ENCODE measurements around the gene BMPR1A. TPM values are rescaled to one million over a fixed set of nuclear protein-coding genes. Genes with fewer than 3 reads are reported as not detected.
"Not testable (repeated sequence)": the region's sequence is repeated elsewhere in the genome, so short reads cannot be mapped to it uniquely, and the experiment has no call there.

Gene BMPR1A
- total RNA-seq, 1 donor from 2014 or later: 0.20 TPM

GRCh38 chr10:86848747-86849146, 92.3 kb downstream of the BMPR1A start:
- no peak for DNase-seq (ENCODE audit: low read depth in 2 of 2)

DNA sequence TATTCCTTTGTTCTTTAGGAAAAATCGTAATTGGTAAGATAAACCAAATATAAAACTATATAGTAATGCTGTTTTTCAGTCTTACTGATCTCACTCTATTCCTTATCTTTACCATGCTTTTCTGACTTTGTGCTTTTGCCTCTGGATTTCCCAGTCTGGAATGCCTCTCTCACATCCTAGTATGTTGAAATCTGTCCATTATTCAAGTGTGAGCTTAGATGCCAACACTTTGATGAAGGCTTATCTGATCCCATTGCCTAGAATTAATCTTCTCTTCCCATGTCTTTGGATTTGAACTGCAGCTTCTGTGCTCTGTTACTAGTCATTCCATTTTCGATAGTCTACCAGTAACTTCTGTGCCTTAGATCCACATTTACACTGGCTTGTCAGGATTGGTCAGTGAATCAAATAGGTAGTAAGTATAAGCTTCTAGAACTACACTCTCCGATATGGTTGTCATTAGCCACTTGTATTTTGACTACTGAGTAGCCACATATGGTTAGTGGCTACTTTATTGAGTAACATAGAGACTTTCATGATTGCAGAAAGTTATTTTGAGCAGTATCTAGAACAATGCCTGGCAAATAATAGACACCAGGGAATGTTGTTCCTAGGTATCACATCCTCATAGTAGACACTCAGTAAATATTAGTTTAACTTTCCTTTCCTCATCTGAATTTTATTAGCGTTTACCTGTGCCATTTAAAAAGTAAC, 92.9 kb downstream of the BMPR1A start:
- DNase-seq (ENCODE audit: low read depth in 2 of 2): no peak

DNA sequence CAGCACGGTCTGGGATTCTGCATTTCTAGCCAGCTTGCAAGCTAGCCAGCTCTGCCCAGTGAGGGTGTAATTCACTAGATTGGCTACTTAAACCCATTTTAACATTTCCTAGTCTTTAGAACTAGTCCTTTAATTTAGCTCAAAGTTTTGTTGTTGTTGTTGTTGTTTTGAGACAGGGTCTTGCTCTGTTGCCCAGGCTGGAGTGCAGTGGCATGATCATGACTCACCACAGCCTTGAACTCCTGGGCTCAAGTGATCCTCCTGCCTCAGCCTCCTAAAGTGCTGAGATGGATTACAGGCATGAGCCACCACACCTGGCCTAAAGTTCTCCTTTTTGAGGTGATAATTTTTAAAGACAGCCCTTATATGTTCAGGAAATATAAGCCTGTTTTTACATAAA, 94.1 kb downstream of the BMPR1A start:
- no peak for DNase-seq (ENCODE audit: low read depth in 2 of 2)

DNA sequence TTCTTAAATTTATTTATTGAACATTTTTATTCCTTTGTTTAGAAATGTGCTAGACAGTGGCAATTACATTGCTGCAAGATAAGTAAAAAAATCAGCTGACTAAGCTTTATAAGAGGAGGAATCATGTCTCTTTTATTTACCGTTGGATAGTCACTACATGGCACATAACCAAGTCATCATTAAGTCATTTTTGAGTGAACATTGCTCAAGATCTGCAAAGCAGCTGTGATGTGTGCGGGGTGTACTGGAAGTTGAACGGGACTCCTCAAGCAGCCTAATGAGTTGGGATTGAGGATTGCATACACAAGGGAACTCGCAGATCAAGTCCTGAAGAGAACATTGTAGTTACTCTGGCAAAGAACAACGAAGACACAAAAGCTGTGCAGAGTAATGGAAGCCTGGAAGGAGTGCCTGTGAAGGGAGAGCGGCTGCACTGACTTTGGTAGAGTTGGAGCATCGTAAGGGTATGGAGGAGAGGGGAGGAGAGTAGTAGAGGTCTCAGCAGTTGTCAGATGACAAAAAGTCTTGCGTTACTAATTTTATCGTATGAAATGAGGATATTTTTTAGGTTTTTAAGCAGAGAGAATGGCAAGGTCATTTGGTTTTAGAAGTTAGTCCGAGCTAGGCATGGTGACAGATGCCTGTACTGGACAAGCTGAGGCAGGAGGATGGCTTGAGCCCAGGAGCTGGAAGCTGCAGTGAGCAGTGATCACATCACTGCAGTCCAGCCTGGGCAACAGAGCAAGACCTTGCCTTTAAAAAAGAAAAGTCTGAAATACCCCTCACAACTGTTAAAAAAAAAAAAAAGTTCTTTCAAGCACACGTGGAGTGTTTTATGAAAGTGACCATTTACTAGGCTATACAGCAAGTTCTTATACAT, 95.1 kb downstream of the BMPR1A start:
- DNase-seq (ENCODE audit: low read depth in 2 of 2): no peak

DNA sequence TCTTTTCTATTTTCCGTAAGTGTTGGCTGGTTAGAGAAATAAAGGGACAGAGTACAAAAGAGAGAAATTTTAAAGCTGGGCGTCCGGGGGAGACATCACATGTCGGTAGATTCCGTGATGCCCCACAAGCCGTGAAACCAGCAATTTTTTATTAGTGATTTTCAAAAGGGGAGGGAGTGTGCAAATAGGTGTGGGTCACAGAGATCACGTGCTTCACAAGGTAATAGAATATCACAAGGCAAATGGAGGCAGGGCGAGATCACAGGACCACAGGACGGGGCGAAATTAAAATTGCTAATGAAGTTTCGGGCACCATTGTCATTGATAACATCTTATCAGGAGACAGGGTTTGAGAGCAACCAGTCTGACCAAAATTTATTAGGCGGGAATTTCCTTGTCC, 97.2 kb downstream of the BMPR1A start:
- DNase-seq (ENCODE audit: low read depth in 2 of 2): not testable (repeated sequence)

GRCh38 chr10:86855513-86855912, 99.1 kb downstream of the BMPR1A start:
- DNase-seq (ENCODE audit: low read depth in 2 of 2): no peak

DNA sequence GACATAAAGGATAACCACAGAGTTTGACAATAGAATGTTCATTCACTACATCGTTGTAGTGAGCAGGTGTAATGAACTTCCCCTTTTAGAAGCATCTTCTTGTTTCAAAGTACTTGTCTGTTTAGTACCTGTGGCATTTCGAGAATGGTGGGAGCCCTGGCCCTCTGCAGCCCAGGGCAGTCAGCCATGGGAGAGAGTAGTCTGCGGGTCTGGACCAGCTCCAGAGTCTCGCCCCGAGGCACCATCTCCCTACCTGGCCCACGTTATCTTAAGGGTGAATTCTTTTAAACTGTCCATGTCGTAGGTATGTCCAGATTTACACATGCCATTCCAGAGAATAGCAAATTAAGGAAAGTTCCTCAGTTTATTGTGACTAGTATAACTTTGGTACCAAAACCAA, 99.7 kb downstream of the BMPR1A start:
- DNase-seq (ENCODE audit: low read depth in 2 of 2): no peak

- DNase-seq (ENCODE audit: low read depth in 2 of 2): peak in 1 of 2 donors; percentile 16
Measured at GRCh38 chr10:86857128-86857721, 100.8 kb downstream of the BMPR1A start.

GRCh38 chr10:86858011-86858410, 101.6 kb downstream of the BMPR1A start:
- DNase-seq (ENCODE audit: low read depth in 2 of 2): no peak

GRCh38 chr10:86861351-86861750, 104.9 kb downstream of the BMPR1A start:
- DNase-seq (ENCODE audit: low read depth in 2 of 2): no peak

DNA sequence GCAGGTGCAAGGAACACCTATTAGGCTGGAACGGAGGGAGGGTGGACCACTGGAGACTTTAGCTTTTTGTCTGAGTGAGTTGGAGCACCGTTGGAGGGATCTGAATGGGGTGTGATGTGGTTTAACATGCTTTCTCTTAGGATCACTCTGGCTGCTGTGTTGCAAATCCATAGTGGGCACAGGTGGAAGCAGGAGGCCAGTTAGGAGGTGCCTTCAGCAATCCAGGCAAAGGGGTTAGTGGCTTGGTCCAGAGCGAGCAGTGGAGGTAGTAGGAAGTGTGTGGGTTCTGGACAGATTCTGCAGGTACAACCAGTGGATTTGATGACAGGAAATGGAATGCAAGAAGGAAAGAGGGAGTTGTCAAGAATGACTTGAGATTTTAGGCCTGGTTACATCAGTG, 106.0 kb downstream of the BMPR1A start:
- no peak for DNase-seq (ENCODE audit: low read depth in 2 of 2)

- no peak for DNase-seq (ENCODE audit: low read depth in 2 of 2)
Measured at GRCh38 chr10:86862786-86863483, 106.5 kb downstream of the BMPR1A start.

DNA sequence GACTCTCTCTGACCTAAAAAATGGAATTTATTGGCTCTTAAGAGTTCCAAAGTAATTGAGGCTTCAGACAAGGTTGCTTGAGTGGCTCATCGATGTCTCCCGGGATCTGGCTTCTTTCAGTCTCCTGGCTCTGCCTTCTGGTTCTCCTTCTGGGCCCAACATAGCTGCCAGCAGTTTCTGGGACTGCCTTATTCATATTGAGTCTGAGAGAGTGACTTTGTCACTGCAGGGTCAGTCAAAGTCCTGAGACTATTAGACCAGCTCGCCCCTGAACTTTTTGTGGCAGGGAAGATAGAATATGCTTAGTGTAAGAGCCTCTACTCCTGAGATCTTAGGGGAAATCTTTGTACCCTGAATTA, 107.0 kb downstream of the BMPR1A start:
- no peak for DNase-seq (ENCODE audit: low read depth in 2 of 2)

- not testable (repeated sequence) for DNase-seq (ENCODE audit: low read depth in 2 of 2)
Measured at GRCh38 chr10:86865011-86865811, 108.8 kb downstream of the BMPR1A start.

DNA sequence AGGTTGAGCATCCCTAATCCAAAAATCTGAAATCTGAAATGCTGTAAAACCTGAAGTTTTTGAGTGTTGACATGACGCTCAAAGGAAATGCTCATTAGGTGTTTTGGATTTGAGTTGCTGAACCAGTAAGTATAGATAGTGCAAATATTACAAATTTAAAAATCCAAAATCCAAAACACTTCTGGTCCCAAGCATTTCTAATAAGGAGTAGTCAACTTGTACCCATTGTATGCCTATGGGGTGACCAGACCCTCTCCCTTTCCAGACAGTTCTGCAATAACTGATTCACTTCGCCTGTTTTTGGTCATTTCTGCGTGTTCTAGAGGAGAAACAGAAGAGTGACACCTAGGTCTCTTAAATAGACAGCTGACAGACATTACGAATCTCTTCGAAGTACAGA, 110.7 kb downstream of the BMPR1A start:
- no peak for DNase-seq (ENCODE audit: low read depth in 2 of 2)

DNA sequence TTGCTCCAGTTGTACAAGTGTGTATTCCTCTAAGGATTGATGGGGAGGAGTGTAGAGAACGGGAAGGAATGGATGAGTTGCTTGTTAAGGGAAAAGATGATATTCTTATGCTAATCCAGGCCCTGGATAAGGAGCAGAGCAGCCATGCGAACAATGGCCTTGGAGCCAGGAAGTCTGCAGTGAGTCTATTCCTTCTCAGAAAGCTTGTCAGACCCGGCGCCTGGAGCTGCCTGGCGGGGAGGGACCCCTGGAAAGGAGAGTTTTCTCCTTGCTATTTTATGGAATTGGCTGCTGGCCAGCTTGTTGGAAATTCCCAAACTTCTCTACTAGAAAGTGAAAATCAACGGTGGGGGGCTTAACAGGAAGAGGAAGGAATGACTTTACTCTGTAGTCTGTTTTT, 111.9 kb downstream of the BMPR1A start:
- peak; percentile 54 to 95 for DNase-seq (ENCODE audit: low read depth in 2 of 2)

- no peak for DNase-seq (ENCODE audit: low read depth in 2 of 2)
Measured at GRCh38 chr10:86870679-86871078, 114.3 kb downstream of the BMPR1A start.

DNA sequence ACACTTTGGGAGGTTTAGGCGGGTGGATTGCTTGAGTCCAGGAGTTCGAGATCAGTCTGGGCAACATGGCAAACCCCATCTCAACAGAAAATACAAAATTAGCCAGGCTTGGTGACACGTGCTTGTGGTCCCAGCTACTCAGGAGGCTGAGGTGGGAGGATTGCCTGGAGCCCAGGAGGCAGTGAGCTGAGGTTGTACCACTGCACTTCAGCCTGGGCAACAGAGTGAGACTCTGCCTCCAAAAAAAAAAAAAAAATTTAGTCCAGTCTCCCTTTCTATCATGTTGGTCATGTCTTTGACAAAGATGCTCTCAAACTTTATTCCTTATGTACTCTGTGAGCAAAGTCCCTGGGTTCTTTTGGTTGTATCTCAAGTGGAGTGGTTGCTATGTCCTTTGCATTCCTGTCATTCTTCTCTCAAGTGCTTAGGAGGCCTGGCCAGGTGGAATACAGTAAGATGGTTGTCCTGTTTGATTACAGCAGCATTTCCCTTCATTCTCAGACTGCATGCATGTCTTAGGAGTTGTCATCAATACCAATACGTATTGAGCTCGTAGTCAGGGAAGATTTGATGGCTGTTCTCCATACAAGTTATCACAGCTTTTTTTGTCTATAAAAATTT, 115.3 kb downstream of the BMPR1A start:
- DNase-seq (ENCODE audit: low read depth in 2 of 2): no peak

- peak; percentile 93 to 94 for DNase-seq (ENCODE audit: low read depth in 2 of 2)
Measured at GRCh38 chr10:86872757-86873156, 116.3 kb downstream of the BMPR1A start.

DNA sequence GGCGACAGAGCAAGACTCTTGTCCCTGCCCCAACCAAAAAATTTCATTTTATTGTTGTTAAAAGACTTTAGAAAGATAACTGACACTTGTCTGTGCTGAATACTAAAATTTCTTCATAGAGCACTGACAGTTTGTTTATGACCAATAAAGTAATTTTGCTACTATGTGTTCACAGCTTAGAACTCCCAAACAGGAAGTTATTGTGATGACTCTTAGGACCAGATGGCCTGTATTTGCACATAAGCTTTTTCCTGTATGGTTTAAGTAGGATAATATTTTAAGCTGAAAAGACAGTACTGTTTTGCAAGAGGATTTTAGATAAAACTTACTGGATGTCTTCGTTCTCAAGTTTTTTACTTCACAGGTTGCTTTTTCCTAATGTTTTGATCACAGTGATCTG, 120.3 kb downstream of the BMPR1A start:
- peak; percentile 36 to 85 for DNase-seq (ENCODE audit: low read depth in 2 of 2)
